Lower leg skin (tissue), 3 donors: Measurements from ENCODE around the gene PNKP.

Experiments
- POLR2A ChIP-seq, 2 donors: fragments of 450-650 bp; IDR thresholded peaks; one replicate each; pipeline ENCODE4 v1.6.1; 2016 to 2017; ENCODE audit warnings: antibody characterized with exemption in 2 of 2, mild to moderate bottlenecking in 1 of 2, moderate library complexity in 1 of 2
- TF ChIP-seq, protein P1 (sequence below), 3 donors: fragments of 450-650 bp; IDR thresholded peaks; one replicate each; pipeline ENCODE4 v1.5.1; 2016; ENCODE audit warnings: antibody characterized with exemption in 3 of 3, mild to moderate bottlenecking in 3 of 3, moderate library complexity in 2 of 3

DNA sequence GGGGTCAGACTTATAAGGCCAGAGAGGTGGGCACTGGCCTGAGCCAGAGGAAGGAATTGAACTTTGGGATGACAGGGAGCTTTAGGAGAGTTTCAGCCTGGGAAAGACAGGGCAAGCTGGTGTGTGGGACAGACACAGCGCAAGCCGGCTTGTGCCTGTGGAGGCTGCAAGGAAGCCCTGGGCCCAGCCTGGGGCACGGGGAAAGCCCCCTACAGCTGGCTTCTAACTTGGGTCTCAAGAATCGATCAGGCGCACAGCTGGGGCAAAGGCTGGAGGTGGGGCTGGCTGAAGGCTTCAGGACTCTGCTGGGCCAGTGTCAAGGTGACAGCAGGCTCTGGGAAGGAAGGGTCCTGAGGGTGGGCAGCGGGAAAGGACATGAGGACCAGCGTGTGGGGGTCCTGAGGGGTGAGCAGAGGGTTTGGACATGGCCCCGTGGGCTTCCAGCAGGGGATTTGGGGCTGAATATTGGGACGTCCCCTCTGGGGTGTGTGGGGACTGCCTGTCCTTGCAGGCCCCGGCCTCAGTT is 13.5 kb downstream of the PNKP start:
- TF ChIP-seq, protein P1, sequence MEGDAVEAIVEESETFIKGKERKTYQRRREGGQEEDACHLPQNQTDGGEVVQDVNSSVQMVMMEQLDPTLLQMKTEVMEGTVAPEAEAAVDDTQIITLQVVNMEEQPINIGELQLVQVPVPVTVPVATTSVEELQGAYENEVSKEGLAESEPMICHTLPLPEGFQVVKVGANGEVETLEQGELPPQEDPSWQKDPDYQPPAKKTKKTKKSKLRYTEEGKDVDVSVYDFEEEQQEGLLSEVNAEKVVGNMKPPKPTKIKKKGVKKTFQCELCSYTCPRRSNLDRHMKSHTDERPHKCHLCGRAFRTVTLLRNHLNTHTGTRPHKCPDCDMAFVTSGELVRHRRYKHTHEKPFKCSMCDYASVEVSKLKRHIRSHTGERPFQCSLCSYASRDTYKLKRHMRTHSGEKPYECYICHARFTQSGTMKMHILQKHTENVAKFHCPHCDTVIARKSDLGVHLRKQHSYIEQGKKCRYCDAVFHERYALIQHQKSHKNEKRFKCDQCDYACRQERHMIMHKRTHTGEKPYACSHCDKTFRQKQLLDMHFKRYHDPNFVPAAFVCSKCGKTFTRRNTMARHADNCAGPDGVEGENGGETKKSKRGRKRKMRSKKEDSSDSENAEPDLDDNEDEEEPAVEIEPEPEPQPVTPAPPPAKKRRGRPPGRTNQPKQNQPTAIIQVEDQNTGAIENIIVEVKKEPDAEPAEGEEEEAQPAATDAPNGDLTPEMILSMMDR (IDR thresholded peaks at IDR 0.05), result no peak
- TF ChIP-seq POLR2A (IDR thresholded peaks at IDR 0.05), result no peak
